HCT116 (cell line): Measurements from ENCODE around the gene TMEM165. TPM values are rescaled to one million over a fixed set of nuclear protein-coding genes. Genes with fewer than 3 reads are reported as not detected.

ENCODE experiments used
- ATAC-seq: fragments of 200-7000 bp; cut with Tn5 transposase; 2 replicates; pipeline ENCODE4 v1.9.1; 2020; ENCODE audit warnings: mild to moderate bottlenecking, moderate library complexity
- BruUV-seq: library from RNA; stranded (reverse); fragments of 400-500 nt; replicated peaks from 2 replicates; lab custom pipeline; 2021; lab: Mats Ljungman, UMichigan
- CTCF ChIA-PET: fragments of 300-600 bp; sonication (Branson Sonifier 250); formaldehyde crosslinking; loops from one replicate; lab custom pipeline; 2021; ENCODE audit warnings: antibody characterized with exemption; lab: Charles Lee
- POLR2A ChIA-PET: fragments of 300-600, 350-600 bp; sonication (Branson Sonifier 250); formaldehyde crosslinking; loops from one replicate; lab custom pipeline; 2021; ENCODE audit warnings: antibody characterized with exemption; lab: Charles Lee
- RAD21 ChIA-PET, 2 experiments: fragments of 300-600 bp; sonication (Branson Sonifier 250); formaldehyde crosslinking; loops; one replicate each; lab custom pipeline; 2023; ENCODE audit warnings: low total read pairs in 2 of 2; ENCODE audit not compliant: uncharacterized antibody in 2 of 2, unreplicated experiment in 2 of 2, low non-redundant PET in 1 of 2; lab: Charles Lee
- DNase-seq: peaks from one replicate; pipeline ENCODE4 v3.0.0-alpha.2; 2010; ENCODE audit warnings: low read depth, low spot score
- H2AFZ ChIP-seq: fragments of 200-600 bp; shearing (Covaris generic), sonication (generic); 2 replicates; pipeline ENCODE4 v1.6.1; 2017; ENCODE audit warnings: low read depth, mixed run types, mixed read lengths, antibody characterized with exemption, low read length; ENCODE audit not compliant: poor library complexity, severe bottlenecking
- H3K27ac ChIP-seq: 2 replicates; pipeline ENCODE4 v1.5.1; 2012; ENCODE audit warnings: low read depth, low read length
- H3K27me3 ChIP-seq: fragments of 200-600 bp; sonication (generic); 2 replicates; pipeline ENCODE4 v1.6.1; 2016; ENCODE audit warnings: mixed run types, low read length, mixed read lengths; ENCODE audit not compliant: insufficient read depth
- H3K36me3 ChIP-seq, 2 experiments: fragments of 200-500 bp in 1 of 2; fragments of 200-600 bp in 1 of 2; sonication (Bioruptor generic) in 1 of 2; sonication (generic) in 1 of 2; 2 replicates each; pipeline versions ENCODE4 v1.5.1 to v1.6.1; 2014 to 2016; ENCODE audit warnings: low read length in 2 of 2, inconsistent platforms in 1 of 2, mixed read lengths in 1 of 2, mixed run types in 1 of 2; ENCODE audit not compliant: insufficient read depth in 2 of 2, control insufficient read depth in 1 of 2
- H3K4me1 ChIP-seq, 2 experiments: fragments of 200-600 bp in 1 of 2; sonication (generic) in 1 of 2; 2 replicates each; pipeline versions ENCODE4 v1.5.1 to v1.6.1; 2012 to 2017; ENCODE audit warnings: low read length in 2 of 2, inconsistent platforms in 1 of 2, mild to moderate bottlenecking in 1 of 2, mixed read lengths in 1 of 2, mixed run types in 1 of 2, moderate library complexity in 1 of 2; ENCODE audit not compliant: insufficient read depth in 2 of 2, control insufficient read depth in 1 of 2
- H3K4me2 ChIP-seq: fragments of 200-600 bp; sonication (generic); 2 replicates; pipeline ENCODE4 v1.6.1; 2017; ENCODE audit warnings: mixed run types, low read length, mixed read lengths
- H3K4me3 ChIP-seq, 2 experiments: fragments of 200-600 bp in 1 of 2; sonication (generic) in 1 of 2; replicated peaks in 1 of 2; 2 replicates each; pipeline ENCODE4 v1.5.1; 2011 to 2016; ENCODE audit warnings: low read length in 2 of 2, control low read depth in 1 of 2, low read depth in 1 of 2, mild to moderate bottlenecking in 1 of 2, mixed read lengths in 1 of 2, mixed run types in 1 of 2
- H3K79me2 ChIP-seq: fragments of 200-600 bp; sonication (generic); 2 replicates; pipeline ENCODE4 v1.6.1; 2017; ENCODE audit warnings: mild to moderate bottlenecking, mixed run types, low read length, moderate library complexity, mixed read lengths; ENCODE audit not compliant: insufficient read depth
- H3K9ac ChIP-seq: fragments of 200-600 bp; sonication (generic); 2 replicates; pipeline ENCODE4 v1.6.1; 2016; ENCODE audit warnings: low read length, mixed read lengths
- H3K9me2 ChIP-seq: fragments of 200-600 bp; sonication (generic), shearing (Covaris generic); 2 replicates; pipeline ENCODE4 v1.6.1; 2017; ENCODE audit warnings: mixed run types, mild to moderate bottlenecking, moderate library complexity; ENCODE audit not compliant: insufficient read depth
- H3K9me3 ChIP-seq, 2 experiments: fragments of 200-500 bp in 1 of 2; fragments of 200-600 bp in 1 of 2; sonication (Bioruptor generic) in 1 of 2; sonication (generic) in 1 of 2; 2 replicates each; pipeline ENCODE4 v1.6.1; 2014 to 2017; ENCODE audit warnings: low read length in 2 of 2, mixed read lengths in 2 of 2, inconsistent platforms in 1 of 2, low read depth in 1 of 2, mild to moderate bottlenecking in 1 of 2, mixed run types in 1 of 2, moderate library complexity in 1 of 2; ENCODE audit not compliant: control insufficient read depth in 1 of 2, insufficient read depth in 1 of 2
- H4K20me1 ChIP-seq: fragments of 200-600 bp; sonication (generic), shearing (Covaris generic); 2 replicates; pipeline ENCODE4 v1.6.1; 2017; ENCODE audit warnings: mixed run types, mild to moderate bottlenecking, moderate library complexity; ENCODE audit not compliant: insufficient read depth
- CBX3 ChIP-seq: IDR thresholded peaks from 2 replicates; pipeline ENCODE4 v1.6.1; 2012; ENCODE audit warnings: low read depth
- CEBPB ChIP-seq: IDR thresholded peaks from 2 replicates; pipeline ENCODE4 v1.6.1; 2012; ENCODE audit warnings: low read depth
- CTCF ChIP-seq, 3 experiments: fragments of 200-600 bp in 1 of 3; sonication (generic) in 1 of 3; IDR thresholded peaks in 2 of 3; conservative IDR thresholded peaks in 1 of 3; 2 replicates each; pipeline ENCODE4 v1.5.1; 2012 to 2017; ENCODE audit warnings: low read depth in 2 of 3, low read length in 2 of 3, antibody characterized with exemption in 1 of 3, borderline replicate concordance in 1 of 3, control low read depth in 1 of 3, mild to moderate bottlenecking in 1 of 3, mixed read lengths in 1 of 3, mixed run types in 1 of 3, moderate library complexity in 1 of 3; ENCODE audit not compliant: insufficient read depth in 1 of 3
- EGR1 ChIP-seq: IDR thresholded peaks from 2 replicates; pipeline ENCODE4 v1.6.1; 2012; ENCODE audit warnings: low read depth
- EZH2 ChIP-seq: fragments of 200-600 bp; sonication (generic); IDR thresholded peaks from 2 replicates; pipeline ENCODE4 v1.6.1; 2017; ENCODE audit warnings: antibody characterized with exemption, mixed run types
- FOSL1 ChIP-seq: IDR thresholded peaks from 2 replicates; pipeline ENCODE4 v1.6.1; 2012; ENCODE audit warnings: low read depth
- JUND ChIP-seq: IDR thresholded peaks from 2 replicates; pipeline ENCODE4 v1.6.1; 2012
- MAX ChIP-seq: IDR thresholded peaks from 2 replicates; pipeline ENCODE4 v1.6.1; 2012
- POLR2A ChIP-seq: IDR thresholded peaks from 2 replicates; pipeline ENCODE4 v1.7.0; 2011; ENCODE audit warnings: borderline replicate concordance; ENCODE audit not compliant: insufficient read depth, insufficient read length; ENCODE audit errors: extremely low read depth
- POLR2AphosphoS5 ChIP-seq: IDR thresholded peaks from 2 replicates; pipeline ENCODE4 v1.6.1; 2011; ENCODE audit warnings: mild to moderate bottlenecking, low read depth, low read length, moderate library complexity
- RAD21 ChIP-seq: IDR thresholded peaks from 2 replicates; pipeline ENCODE4 v1.6.1; 2012; ENCODE audit warnings: low read depth, mild to moderate bottlenecking
- SP1 ChIP-seq: IDR thresholded peaks from 2 replicates; pipeline ENCODE4 v1.6.1; 2012; ENCODE audit warnings: low read depth
- YY1 ChIP-seq: IDR thresholded peaks from 2 replicates; pipeline ENCODE4 v1.6.1; 2011; ENCODE audit warnings: low read length, low read depth, moderate library complexity, mild to moderate bottlenecking; ENCODE audit not compliant: insufficient replicate concordance; ENCODE audit errors: extremely low read depth
- ZBTB33 ChIP-seq: IDR thresholded peaks from 2 replicates; pipeline ENCODE4 v1.6.1; 2011; ENCODE audit warnings: mild to moderate bottlenecking, low read length, moderate library complexity; ENCODE audit not compliant: insufficient replicate concordance; ENCODE audit errors: extremely low read depth
- ZFX ChIP-seq: fragments of 450-650 bp; IDR thresholded peaks from 2 replicates; pipeline ENCODE4 v1.6.1; 2017
- ZNF274 ChIP-seq: fragments of 200-500 bp; sonication (Bioruptor generic); IDR thresholded peaks from 2 replicates; pipeline ENCODE4 v1.6.1; 2014; ENCODE audit warnings: mild to moderate bottlenecking, low read depth, low read length, inconsistent platforms
- intact Hi-C: fragments of 100-400 bp; cut with micrococcal nuclease; formaldehyde crosslinking; loops from 2 replicates; pipeline ENCODE4 v1.10.0; 2022
- total RNA-seq: library from RNA; stranded (reverse); gene quantifications from one replicate; pipeline ENCODE4 v1.2.1, GENCODE V29; 2021; ENCODE audit not compliant: unreplicated experiment

The TMEM165 gene
- total RNA-seq, 1 experiment from 2014 or later = 60.7 TPM

- H3K9ac ChIP-seq = no peak overlapping the region
- TF ChIP-seq POLR2A (no peak), SP1 (no peak), RAD21 (no peak), CBX3 (no peak), JUND (no peak), EZH2 (no peak), FOSL1 (no peak), ZNF274 (no peak), EGR1 (no peak), CEBPB (no peak), MAX (no peak), CTCF (IDR thresholded peaks at IDR 0.05 in 2 of 3, conservative IDR thresholded peaks at IDR 0.05 in 1 of 3; ENCODE audit: borderline replicate concordance in 1 of 3, insufficient read depth in 1 of 3, low read depth in 2 of 3, low read length in 2 of 3) (no peak), ZBTB33 (no peak), YY1 (no peak), POLR2AphosphoS5 (no peak), ZFX (no peak)
- H3K36me3 ChIP-seq = no peaks in the 10 kb centered on the region
- H3K4me2 ChIP-seq = no peak overlapping the region
- intact Hi-C loops = no loop called here
- POLR2A ChIA-PET = no interaction called here
- no peak overlapping the region for H2AFZ ChIP-seq
- no peak for ATAC-seq
- H3K9me3 ChIP-seq = no peaks in the 10 kb centered on the region
- H3K4me3 ChIP-seq = no peak overlapping the region
- no TSS peak for BruUV-seq
- no peaks in the 10 kb centered on the region for H3K9me2 ChIP-seq
- no peaks in the 10 kb centered on the region for H3K27me3 ChIP-seq
- CTCF ChIA-PET = no interaction called here
- peaks cover 17 to 33% of the 10 kb centered on the region in 2 experiments for H3K4me1 ChIP-seq
- H3K27ac ChIP-seq = no peak overlapping the region
- H3K79me2 ChIP-seq = no peaks in the 10 kb centered on the region
- RAD21 ChIA-PET = no interaction called here
- DNase-seq = no peak
- no peaks in the 10 kb centered on the region for H4K20me1 ChIP-seq
These were observed 30.4 kb upstream of the TMEM165 start for GRCh38 chr4:55365345-55365728.
